K562 treated with DMSO at 1 percent for 24 hours (cell line): ENCODE measurements around the gene PYDC1. TPM values are rescaled to one million over a fixed set of nuclear protein-coding genes. Genes with fewer than 3 reads are reported as not detected.

Experiments used
- total RNA-seq: library from RNA; unstranded; fragments of 300-600 nt; gene quantifications from 2 replicates; pipeline ENCODE4 v1.2.3, GENCODE V29; 2022; ENCODE audit warnings: low read depth; ENCODE audit not compliant: insufficient read depth

PYDC1 gene
- not detected in 2 replicates for total RNA-seq

GRCh38 chr16:31216422-31217135, at the start of gene PYDC1:
Gene PYDC1 (minus strand): TSS chr16:31217135. CDS start chr16:31217028, 107 bp downstream.

GRCh38 chr16:31213877-31214707, 2.8 kb downstream of the PYDC1 start, which contains the start of gene TRIM72:
Gene TRIM72 (plus strand): TSS chr16:31214119. CDS start chr16:31214739, 620 bp downstream.

GRCh38 chr16:31202414-31203375, 14.2 kb downstream of the PYDC1 start, which contains the start of gene PYCARD:
Gene PYCARD (minus strand): TSS chr16:31202760. CDS start chr16:31202690, 70 bp downstream.

GRCh38 chr16:31179747-31180459, 37.0 kb downstream of the PYDC1 start, which contains the start of gene FUS:
Gene FUS (plus strand): TSS chr16:31180139. CDS start chr16:31180215, 76 bp downstream.

Other genes with a start within 250 kb of the PYDC1 start
- 41.6 and 42.7 TPM in 2 replicates for gene HSD3B7, start 231.9 kb downstream of the PYDC1 start, total RNA-seq
- 0.65 and 0.82 TPM in 2 replicates for gene STX1B, start 206.5 kb downstream of the PYDC1 start, total RNA-seq
- gene STX4, start 183.6 kb downstream of the PYDC1 start, total RNA-seq, result 48.7 and 57.8 TPM in 2 replicates
- gene ZNF668, start 142.9 kb downstream of the PYDC1 start, total RNA-seq, result 20.7 and 21.1 TPM in 2 replicates
- 20.6 and 23.7 TPM in 2 replicates for gene ZNF646, start 142.7 kb downstream of the PYDC1 start, total RNA-seq
- gene PRSS53, start 128.2 kb downstream of the PYDC1 start, total RNA-seq, result 3.0 and 3.1 TPM in 2 replicates
- gene VKORC1, start 122.3 kb downstream of the PYDC1 start, total RNA-seq, result 203 and 206 TPM in 2 replicates
- 57.1 and 65.5 TPM in 2 replicates for gene BCKDK, start 108.7 kb downstream of the PYDC1 start, total RNA-seq
- 76.8 and 93.8 TPM in 2 replicates for gene KAT8, start 99.5 kb downstream of the PYDC1 start, total RNA-seq
- gene PRSS8, start 81.4 kb downstream of the PYDC1 start, total RNA-seq, result 56.3 and 61.3 TPM in 2 replicates
- 0.45 TPM in 1 of 2 replicates, not detected in the other for gene PRSS36, start 67.1 kb downstream of the PYDC1 start, total RNA-seq
- gene FUS, start 37.0 kb downstream of the PYDC1 start, total RNA-seq, result 211 and 283 TPM in 2 replicates
- 91.6 and 93.5 TPM in 2 replicates for gene PYCARD, start 14.4 kb downstream of the PYDC1 start, total RNA-seq
- 0.02 TPM in 1 of 2 replicates, not detected in the other for gene TRIM72, start 3.0 kb downstream of the PYDC1 start, total RNA-seq
- gene ITGAM, start 42.8 kb upstream of the PYDC1 start, total RNA-seq, result 3.6 and 5.1 TPM in 2 replicates
- gene ITGAX, start 138.0 kb upstream of the PYDC1 start, total RNA-seq, result 0.44 and 0.50 TPM in 2 replicates
- not detected in 2 replicates for gene ITGAD, start 176.2 kb upstream of the PYDC1 start, total RNA-seq
- gene COX6A2, start 211.2 kb upstream of the PYDC1 start, total RNA-seq, result not detected in 2 replicates
- gene ZNF843, start 225.7 kb upstream of the PYDC1 start, total RNA-seq, result 0.38 and 0.90 TPM in 2 replicates
- gene ARMC5, start 242.4 kb upstream of the PYDC1 start, total RNA-seq, result 26.2 and 26.9 TPM in 2 replicates